ENCODE results near the gene RTN4R. TPM values are rescaled to one million over a fixed set of nuclear protein-coding genes. Genes with fewer than 3 reads are reported as not detected.

Gene RTN4R
- polyA plus RNA-seq, 10 donors, result 6.3 to 13.1 (median 10.9) TPM

DNA sequence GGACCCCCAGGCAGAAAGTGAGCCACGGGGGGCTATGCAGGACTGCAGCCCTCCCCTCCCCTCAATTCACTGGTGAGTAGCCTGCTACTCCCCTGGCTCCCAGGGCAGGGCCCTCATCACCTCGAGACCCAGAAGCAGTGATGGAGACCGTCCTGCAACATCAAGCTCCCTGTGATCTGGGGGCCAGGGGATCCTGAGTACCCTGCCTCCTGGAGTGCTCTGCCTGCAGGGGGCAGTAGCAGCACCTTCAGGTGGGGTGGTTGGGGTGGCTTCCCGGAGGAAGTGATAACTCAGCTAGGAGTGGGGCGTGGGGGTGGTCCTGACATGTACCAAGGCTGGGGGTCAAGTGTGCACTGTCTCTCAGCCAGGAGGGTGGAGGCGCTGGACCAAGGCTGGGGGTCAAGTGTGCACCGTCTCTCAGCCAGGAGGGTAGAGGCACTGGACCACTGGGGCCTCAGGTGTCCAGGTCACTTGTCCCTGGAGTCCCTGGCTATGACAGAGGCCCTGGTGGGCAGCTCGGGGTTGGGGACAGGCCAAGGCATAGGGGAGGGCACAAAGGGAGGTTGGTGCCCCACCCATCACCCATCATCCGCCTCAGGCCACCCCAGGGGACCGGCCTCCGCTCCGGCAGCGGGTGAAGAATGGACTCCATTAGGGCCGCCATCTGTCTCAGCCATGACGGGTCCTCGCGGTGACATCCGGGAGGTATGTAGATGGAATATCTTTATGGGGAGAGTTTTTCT lies 9.4 kb downstream of the RTN4R start:
- no peak for DNase-seq

DNA sequence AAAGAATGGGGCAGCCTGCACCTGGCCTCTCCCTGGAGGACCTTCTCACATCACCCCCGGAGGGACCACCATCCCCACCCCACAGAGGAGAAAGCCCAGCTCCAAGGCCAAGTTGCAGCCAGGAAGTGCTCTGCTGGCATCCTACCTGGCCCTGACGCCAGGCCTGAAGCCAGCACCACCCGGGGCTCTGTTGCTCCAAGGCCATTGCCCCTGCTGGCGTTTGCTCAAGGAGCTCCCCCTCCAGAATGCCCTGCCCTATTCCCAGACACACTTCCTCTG lies 10.2 kb downstream of the RTN4R start:
- DNase-seq, result no peak

DNA sequence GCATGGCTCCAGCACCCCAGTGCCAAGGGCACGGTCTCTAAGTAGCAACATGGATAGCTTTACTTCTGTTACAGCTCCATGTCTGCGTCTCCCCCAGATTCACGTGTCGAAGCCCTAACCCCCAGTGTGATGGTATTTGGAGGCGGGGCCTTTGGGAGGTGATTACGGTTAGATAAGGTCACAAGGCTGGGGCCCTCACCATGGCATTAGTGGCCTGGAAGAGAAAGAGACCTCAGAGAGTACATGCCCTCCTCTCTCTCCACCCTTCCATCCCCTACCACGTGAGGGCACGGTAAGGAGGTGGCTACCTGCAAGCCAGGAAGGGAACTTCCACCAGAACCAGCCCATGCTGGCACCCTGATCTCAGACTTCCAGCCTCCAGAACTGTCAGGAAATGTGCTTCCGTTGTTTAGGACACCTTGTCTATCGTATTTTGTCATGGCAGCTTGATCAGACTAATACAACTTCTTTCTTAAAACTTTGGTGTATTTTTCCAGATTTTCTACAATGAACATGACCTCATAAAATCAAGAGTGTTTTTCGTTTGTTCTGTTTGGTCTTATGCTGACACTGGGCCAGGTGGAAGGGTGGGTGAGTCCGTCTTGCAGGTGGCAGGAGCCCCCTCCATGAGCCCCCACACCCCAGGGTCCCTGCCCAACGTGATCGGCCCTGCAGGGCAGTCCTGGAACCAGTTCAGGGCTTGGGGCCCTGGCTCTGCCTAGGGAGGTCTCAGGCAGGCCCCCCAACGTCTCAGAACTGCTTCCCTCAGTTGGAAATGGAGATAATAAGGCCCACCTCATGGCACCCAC lies 10.7 kb downstream of the RTN4R start:
- DNase-seq, result no peak

DNA sequence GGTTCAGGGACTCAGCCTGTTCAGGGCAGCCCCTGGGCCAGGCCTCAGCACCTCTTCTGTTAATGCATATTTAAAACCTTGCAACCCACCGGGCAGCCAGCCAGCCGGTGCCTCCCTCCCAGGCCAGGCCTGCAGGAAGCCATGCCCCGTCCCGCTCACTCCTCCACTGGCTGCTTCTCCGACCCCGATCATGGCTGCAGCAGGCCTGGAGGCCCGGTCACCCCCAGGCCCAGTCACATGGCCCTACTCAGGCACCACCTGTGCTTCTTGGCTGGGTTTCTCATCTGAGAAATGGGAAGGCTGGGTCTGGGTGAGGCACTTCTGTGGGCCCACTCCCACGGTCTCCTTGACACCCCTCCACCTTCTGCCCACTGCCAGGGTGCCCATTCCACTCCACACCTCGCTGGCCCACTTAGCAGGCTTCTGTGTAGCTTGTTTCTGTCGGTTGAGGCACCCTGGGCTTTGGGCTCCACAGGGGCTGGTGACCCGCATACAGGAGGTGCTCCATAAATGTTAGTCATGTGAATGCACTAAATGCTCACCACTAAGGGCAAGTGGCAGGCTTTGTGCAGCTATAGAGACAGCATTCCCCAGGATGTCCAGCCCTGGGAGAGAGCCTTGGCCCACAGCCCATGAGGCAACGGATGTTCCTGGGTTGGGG lies 11.4 kb downstream of the RTN4R start:
- no peak for DNase-seq

DNA sequence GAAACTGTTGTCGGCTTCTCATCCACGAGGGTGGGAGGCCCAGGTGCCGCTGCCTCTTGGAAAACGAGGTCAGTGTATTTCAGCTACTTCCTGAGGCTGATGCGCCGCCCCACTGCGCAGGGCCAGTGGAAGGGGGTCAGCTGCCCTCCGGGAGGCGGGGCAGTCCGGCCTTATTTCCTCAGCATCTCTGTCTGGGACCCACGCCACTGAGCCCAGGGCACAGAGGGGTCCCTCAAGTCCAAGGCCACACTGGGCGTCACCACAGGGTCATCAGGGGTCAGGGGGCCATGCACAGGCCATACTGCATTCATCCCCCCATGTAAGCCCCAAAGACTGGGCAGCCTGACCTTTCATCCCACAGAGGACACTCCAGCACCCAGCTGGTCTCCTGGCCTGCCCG lies 12.1 kb downstream of the RTN4R start:
- DNase-seq, result no peak

DNA sequence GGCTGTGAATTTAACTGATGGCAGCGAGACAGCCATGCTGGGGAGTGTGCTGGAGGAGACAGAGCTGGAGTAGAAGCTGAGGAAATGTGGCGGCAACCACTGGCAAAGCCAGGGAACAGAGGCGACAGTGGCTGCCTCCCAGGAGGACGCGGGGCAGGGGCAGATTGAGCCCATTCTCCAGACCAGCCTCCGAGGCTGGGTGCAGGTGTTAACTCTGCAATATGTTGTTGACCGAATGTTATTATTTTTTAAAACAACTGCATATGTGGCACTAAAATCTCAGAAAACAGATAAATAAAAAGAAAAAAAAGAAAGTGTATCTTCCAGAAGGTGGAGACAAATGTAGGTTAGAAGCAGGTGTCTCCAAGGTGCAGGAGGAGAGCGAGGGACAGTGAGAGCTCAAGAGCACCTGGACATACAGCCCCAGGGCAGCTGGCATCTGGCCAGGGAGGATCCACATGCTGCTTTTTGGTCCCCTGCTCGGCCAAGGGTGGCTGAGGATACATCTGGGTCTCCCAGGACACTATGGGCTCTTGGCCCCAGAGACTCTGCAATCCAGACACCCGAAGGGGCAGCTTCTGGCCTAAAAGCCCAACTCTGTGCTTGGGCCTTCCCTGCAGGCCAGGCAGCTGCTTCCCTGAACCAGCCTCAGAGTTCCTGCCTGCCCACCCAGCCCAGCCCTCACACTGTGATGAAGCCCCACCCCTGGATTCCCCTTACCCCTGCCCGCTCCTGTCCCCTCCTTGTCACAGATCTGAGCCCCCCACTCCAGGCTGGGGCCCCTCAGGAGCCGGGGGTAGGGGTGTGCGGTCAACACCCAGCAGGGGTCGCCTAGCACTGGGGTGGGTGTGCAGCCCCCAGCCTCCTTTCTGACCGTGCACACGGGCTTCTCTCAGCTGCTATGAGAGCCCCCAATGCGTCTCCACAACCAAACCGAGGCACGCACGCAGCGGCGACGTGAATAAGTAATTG lies 12.9 kb downstream of the RTN4R start:
- DNase-seq, result no peak

DNA sequence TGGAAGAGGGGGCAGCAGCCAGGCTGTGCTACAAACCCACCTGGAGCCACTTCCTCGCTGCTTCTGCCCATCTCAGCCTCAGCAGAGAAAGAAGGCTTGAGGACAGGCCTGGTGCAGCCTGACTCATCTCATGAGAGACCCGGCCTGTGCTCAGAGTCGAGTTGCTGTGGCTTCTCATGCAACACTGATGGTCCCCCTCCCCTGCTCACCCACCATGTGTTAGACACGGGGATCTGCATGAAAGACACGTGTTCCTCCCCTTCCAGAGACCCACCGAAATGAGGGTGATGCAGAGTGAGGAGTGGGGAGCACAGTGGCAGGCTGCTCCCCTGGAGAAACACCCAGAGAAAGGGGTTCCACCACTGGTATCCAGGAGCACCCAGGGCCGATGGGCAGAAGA lies 15.0 kb downstream of the RTN4R start:
- DNase-seq, result no peak

DNA sequence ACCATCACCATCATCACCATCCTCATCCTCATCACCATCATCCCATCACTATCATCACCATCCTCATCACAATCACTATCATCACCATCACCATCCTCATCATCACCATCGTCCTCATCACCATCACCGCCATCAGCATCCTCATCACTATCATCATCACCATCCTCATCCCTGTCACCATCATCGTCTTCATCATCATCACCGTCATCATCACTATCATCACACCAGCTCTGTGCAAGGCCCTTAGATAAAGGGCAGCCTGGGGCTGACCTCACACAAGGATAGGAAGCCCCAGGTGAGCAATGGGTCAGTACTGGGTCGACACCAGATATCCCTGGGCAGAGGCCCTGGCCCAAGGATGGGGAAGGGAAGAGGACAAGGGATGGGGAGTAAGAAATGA lies 16.1 kb downstream of the RTN4R start:
- no peak for DNase-seq

DNA sequence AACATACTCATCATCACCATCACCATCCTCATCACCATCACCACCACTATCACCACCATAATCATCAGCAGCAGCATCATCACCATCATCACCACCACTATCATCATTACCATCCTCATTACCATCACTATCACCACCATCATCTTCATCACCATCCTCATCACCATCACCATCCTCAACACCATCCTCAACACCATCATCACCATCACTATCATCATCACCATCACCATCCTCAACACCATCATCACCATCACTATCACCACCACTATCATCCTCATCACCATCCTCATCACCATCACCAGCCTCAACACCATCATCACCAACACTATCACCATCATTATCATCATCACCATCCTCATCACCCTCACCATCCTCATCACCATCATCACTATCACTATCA lies 16.6 kb downstream of the RTN4R start:
- DNase-seq, result no peak

DNA sequence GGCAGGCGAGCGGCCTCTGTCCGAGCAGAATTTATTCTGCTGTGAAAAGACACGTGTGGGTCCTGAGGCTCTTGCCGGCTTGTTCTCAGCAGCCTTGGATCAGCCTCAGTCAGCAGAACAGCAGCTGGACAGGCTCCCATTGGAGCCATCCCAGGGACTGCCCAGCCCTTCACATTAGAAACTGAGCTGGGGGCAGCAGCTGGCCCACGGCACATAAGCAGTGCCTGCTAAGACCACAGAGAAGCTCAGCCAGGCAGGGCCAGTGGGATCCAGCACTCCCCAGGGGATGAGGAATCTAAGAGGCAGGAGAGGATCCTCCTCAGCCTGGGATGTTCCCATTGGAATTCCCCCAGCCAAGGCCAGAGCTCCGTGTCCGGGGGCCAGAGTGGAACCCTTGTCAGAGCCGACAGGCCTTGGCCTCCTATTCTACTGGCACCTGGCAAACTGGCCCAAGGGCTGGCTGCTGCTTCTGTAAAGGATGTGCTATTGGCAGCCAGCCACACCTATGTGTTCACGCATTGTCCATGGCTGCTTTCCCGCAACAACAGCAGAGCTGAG lies 18.2 kb downstream of the RTN4R start:
- peak; percentile 78 to 94 (median 84) for DNase-seq

DNA sequence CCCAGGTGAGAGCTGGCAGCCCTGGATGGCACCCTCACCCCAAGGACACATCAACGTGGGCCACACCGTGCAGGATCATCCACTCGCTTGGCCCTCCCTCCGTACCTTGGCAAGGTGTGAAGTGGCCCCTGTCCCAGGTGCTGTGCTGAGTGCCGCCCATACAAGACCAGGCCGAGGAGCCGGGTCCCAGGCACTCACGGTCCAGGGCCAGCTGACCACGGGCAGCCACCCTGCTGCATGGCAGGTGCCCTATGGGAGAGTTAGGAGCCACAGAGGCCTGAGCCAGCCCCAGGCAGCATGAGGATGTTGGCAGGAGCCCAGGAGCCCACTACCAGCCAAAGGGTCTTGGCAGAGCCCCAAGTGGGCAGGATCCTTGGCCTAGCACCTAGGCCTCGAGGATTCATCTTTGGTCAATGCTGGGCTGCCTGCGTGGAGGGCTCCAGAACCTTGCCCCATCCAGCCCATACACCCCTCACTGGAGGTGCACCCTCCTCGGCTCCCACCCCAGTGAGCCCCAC lies 19.6 kb downstream of the RTN4R start:
- no peak for DNase-seq

DNA sequence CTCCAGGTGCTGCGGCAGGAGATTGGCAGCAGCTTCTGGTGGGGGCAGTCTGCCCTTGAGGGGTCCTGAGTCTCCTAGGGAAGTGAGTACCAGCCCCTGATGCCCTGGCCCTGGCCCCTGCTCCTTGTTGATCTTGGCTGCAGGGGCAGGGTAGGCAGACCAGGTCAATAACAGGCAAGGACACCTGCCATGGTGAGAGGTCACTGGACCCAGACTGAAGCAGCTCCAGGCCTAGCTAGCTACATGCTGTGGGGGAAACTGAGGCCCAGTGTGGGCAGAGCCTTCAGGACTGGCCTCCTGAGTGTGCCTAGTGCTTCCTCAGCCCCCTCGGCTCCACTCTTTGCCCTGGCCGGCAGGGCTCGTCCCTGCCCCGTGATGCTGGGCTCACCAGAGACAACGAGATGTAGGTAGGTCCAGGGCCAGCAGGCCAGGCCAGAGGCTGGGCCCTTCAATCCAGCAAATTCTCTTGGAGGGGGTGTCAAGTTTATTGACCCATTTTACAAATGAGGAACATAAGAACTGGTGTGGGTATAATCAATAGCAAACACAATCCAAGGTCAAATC lies 20.4 kb downstream of the RTN4R start:
- DNase-seq, result no peak

DNA sequence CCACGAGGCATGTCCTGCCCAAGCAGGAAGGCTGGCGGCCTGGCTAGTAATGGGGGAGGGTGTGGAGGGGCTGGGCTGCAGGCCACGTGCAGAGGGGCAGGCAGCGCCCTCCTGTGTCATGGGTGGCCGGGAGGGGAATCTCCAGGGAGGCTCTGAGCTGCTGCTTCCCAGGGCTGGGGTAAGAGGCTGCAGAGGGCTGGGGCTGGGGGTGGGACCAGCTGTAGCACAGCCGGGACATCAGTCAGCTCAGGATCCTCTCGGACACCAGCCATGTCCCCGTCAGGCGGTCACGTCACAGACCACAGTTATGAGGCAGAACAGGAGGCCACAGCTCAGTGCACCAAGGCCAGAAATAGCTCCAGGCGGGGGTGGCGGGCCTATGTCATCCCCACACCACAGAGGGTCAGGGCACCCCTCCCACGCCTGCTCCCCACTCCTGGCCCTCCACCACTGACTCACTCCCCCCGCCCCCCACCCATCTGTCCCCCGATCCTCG lies 21.1 kb downstream of the RTN4R start:
- no peak for DNase-seq

DNA sequence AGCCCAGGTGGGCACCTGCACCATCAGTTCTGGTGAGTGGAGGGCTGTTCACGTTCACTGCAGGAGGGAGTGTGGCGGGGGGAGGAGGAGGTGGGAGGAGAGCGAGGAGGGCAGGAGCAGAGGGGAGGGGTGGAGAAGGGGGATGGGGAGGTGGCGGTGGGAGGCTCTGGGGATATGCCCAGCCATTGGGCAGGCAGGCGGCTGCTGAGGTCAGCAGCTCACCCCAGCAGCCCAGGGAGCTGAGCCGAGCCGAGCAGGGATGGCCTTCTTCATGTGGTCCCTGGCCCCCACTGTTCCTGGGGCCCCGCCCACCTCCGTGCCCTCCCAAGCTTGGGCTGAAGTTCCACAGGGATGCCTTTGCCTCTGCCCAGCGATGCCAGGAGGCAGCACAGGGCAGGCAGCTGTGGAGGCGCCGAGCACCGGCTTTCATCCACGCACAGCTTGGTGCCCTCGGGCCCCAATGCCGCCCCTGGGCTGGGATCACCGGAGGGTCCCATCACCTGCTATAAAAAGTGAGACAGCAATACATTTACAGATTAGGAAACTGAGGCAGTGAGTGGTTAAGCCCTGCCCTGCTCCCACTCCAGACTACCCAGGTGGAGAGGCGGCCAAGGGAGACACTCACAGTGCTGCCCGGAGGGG lies 21.6 kb downstream of the RTN4R start:
- DNase-seq, result no peak

DNA sequence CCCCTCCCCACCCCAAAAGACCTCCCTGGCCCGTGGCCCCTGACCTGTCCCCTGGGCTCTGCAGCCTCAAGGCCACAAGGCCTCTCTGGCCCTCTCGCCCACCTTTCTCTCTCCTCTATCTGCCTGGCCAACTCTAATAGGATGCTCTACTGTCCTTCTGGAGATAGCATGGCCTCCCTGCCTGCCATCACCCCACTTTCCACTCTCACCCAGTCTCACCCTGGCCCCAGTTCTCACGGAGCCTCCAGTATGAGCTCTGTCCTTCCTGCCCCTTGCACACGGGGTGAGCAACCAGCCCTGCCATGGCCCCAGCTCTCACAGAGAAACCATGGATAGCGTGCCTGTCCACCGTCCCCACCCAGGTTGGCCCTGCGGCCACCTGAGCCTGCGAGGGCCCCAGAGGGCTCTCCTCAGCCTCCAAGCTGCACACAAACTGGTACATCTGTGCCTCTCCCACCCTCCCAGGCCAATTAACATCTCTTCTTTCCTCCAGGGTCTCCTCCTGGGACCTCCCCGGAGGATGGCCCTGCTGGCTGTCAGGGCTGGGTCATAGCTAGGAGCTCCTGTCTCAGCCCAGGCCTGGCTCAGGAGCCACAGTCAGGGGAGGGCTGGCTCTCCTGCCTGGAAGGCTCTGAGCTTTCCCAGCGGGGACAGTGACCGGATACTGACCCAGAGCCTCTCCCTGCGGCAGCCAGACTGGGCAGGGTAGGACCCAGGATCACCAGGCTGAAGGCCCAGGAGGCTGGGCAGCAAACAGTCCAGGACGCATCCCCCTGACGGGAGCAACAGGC lies 22.3 kb downstream of the RTN4R start:
- no peak for DNase-seq

DNA sequence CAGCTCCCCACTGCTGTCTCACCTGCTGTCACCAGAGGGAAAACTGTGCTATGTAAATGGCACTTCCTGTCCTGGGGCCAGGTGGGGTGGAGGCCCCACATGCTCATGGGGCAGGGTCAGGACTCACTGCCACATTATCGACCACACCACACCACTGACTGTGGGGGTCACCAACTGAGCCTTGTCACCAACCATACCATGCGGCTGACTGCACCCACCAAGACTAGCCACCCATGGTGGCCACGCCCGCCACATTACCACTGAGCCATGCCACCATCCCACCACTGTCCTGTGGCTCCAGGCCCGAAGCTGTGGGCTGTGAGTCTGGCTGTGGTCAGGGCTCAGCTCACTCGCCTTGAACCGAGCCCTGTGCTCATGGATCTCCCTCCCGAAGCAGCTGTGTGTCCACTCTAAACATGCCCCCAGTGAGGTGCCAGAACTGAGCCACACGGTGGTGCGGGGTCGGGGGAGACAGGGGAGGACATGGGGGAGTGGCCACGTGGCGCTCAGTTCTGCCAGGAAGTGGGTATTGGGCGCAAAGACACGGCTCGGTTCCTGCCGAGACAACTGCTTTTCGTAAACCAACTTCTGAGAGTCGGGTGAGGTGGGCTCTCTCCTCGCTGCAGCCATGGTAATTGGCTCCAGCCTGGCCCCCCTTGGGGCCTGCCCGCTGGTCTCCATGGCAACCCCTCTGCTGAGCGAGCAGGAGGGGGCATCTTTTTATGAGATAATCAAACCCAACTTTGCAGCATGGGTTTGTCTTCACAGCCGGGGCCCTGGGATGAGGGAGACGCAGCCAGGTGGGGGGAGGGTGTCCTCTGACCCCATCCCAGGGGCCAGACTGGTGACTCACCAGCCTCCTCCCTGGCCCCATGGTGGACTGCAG lies 23.2 kb downstream of the RTN4R start:
- no peak for DNase-seq

DNA sequence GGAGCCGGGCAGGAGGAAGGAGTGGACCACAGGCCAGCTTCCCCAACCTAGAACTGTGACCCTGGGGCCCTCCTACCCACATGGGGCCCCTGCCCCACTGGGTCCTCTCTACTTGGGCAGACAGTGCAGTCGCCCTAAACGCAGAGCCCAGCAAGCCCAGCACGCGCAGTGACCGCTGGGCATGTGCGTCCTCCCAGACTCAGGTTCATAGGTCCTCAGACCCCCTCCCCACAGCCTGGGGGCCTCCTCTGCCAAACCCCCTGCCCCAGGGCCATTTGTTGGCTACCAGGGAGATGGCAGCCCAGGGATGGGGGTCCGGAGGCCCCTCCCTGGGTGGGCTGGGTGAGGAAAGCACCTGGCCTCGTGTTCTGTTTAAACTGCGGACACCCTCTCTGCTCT lies 23.9 kb downstream of the RTN4R start:
- DNase-seq, result no peak

DNA sequence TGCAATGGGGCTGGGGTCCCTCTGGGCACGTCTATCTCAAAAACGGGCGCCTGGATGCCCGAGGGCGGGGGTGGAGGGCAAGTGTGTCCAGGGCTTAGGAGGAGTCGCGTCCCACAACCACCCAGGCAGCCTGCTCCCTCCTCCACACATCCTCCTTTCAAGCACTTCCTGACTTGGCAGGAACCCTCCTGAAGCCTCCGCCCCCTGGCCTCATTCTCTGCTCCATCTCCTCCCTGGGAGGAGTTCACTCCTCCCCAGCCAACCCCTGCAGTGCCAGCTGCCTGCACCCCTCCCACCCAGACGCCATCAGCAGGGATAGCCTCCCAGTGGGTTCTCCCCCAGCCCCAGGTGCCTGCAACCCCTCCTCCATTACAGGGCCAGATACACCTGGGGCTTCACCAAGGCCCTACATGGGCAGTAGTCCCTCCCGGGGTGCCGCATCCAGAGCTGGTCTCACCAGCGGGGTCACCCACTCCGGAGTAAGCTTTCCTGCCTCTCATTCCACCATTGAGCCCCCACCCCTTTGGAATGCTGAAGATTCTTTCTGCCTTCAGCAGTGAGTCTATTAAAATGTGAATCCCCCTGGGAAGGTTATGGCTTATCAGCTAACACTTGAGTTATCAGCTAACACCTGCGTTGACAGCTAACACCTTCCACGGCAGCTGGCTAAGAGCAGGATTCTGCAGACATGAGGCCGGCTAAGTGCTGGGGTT lies 24.4 kb downstream of the RTN4R start:
- DNase-seq, result peak; percentile 74 to 93 (median 79)
